NCI-H128 (cell line): ENCODE data around the gene CCDC85C.
"Not testable (repeated sequence)": the region's sequence is repeated elsewhere in the genome, so short reads cannot be mapped to it uniquely, and the experiment has no call there.

ENCODE experiments used
- DNase-seq: peaks from one replicate; lab custom pipeline; 2025; ENCODE audit not compliant: unreplicated experiment; lab: John Stamatoyannopoulos, UW

Gene CCDC85C

GRCh38 chr14:99603471-99604277 is at the start of gene CCDC85C:
Gene CCDC85C, minus strand, starts transcription at chr14:99604207. Its CDS starts 248 bp downstream, at chr14:99603959.
- no peak for DNase-seq

GRCh38 chr14:99651953-99652746 is 48.1 kb upstream of the CCDC85C start:
- no peak for DNase-seq

- no peak for DNase-seq
Observed at GRCh38 chr14:99650189-99650588, 46.2 kb upstream of the CCDC85C start.

GRCh38 chr14:99649643-99650042 is 45.6 kb upstream of the CCDC85C start:
- no peak for DNase-seq

GRCh38 chr14:99649219-99649618 is 45.2 kb upstream of the CCDC85C start:
- no peak for DNase-seq

GRCh38 chr14:99648027-99648784 is 44.2 kb upstream of the CCDC85C start:
- DNase-seq: no peak

GRCh38 chr14:99647411-99647810 is 43.4 kb upstream of the CCDC85C start:
- DNase-seq: no peak

GRCh38 chr14:99645545-99646505 is 41.8 kb upstream of the CCDC85C start:
- no peak for DNase-seq

- DNase-seq: no peak
Observed at GRCh38 chr14:99644723-99645544, 40.9 kb upstream of the CCDC85C start, which contains the start of gene HHIPL1. Gene HHIPL1, plus strand, starts transcription at chr14:99645129. Its CDS starts 79 bp downstream, at chr14:99645208.

GRCh38 chr14:99644035-99644587 is 40.1 kb upstream of the CCDC85C start:
- no peak for DNase-seq

GRCh38 chr14:99643343-99643742 is 39.3 kb upstream of the CCDC85C start:
- no peak for DNase-seq

- DNase-seq: not testable (repeated sequence)
Observed at GRCh38 chr14:99642771-99643170, 38.8 kb upstream of the CCDC85C start.

- no peak for DNase-seq
Observed at GRCh38 chr14:99637624-99638023, 33.6 kb upstream of the CCDC85C start.

- no peak for DNase-seq
Observed at GRCh38 chr14:99636487-99636886, 32.5 kb upstream of the CCDC85C start.

- no peak for DNase-seq
Observed at GRCh38 chr14:99635116-99635515, 31.1 kb upstream of the CCDC85C start.

- DNase-seq: no peak
Observed at GRCh38 chr14:99634443-99634842, 30.4 kb upstream of the CCDC85C start.

- no peak for DNase-seq
Observed at GRCh38 chr14:99633918-99634317, 29.9 kb upstream of the CCDC85C start.

- DNase-seq: no peak
Observed at GRCh38 chr14:99633141-99633540, 29.1 kb upstream of the CCDC85C start.
